GM13976 (cell line): Measurements from ENCODE around the gene GABBR2.

Source experiments
- DNase-seq: peaks from one replicate; pipeline ENCODE4 v3.0.0; 2012; ENCODE audit warnings: low spot score
- CTCF ChIP-seq: IDR thresholded peaks from 2 replicates; pipeline ENCODE4 v1.5.1; 2012; ENCODE audit warnings: borderline replicate concordance, mild to moderate bottlenecking; ENCODE audit not compliant: insufficient read depth; ENCODE audit errors: extremely low read depth, missing control alignments, control extremely low read depth
- in situ Hi-C: fragments of 300-500 bp; cut with MboI; formaldehyde crosslinking; loops from one replicate; pipeline ENCODE4 v1.12.0; 2022; ENCODE audit warnings: low sequenced_read_pairs, mixed read lengths, inconsistent platforms; ENCODE audit not compliant: unreplicated experiment

The GABBR2 gene

GRCh38 chr9:98732801-98733200 lies 24.1 kb upstream of the GABBR2 start:
- in situ Hi-C loops = no loop called here

DNA sequence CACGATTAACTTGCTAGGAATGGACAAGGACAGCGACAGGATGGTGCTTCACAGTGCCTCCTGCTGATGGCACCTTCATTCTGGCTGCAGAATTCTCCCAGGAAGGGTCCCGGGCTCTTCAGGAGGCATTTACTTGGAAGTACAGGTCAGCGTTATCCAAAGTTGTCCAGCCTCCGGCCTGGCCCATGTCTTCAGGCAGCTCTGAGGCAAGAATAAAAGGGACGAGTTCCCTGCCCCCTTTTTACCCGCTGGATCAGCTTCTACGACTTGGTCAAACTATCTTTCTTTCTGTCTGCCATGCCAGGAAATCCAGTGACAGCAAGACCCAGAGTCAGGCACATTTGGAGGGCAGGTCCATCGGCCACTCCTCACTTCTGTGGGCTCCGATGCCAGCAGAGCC lies 23.4 kb upstream of the GABBR2 start:
- no peak for DNase-seq
- in situ Hi-C loops = no loop called here

More at GRCh38 chr9:98732801-98733200, 24.1 kb upstream of the GABBR2 start:
- TF ChIP-seq CTCF = no peak
- no peak for DNase-seq

GRCh38 chr9:98730871-98731270 lies 22.1 kb upstream of the GABBR2 start:
- TF ChIP-seq CTCF = no peak
- DNase-seq = no peak
- in situ Hi-C loops = no loop called here

More for the DNA sequence above, 23.4 kb upstream of the GABBR2 start:
- no peak for TF ChIP-seq CTCF

GRCh38 chr9:98728500-98728899 lies 19.8 kb upstream of the GABBR2 start:
- TF ChIP-seq CTCF = no peak
- in situ Hi-C loops = no loop called here
- DNase-seq = no peak

- in situ Hi-C loops = no loop called here
- no peak for TF ChIP-seq CTCF
- no peak for DNase-seq
These were observed 18.7 kb upstream of the GABBR2 start for GRCh38 chr9:98727428-98727827.

- in situ Hi-C loops = no loop called here
- DNase-seq = no peak
- no peak for TF ChIP-seq CTCF
These were observed 18.0 kb upstream of the GABBR2 start for GRCh38 chr9:98726735-98727134.
